SH-SY5Y (cell line): ENCODE results near the gene PLOD2.

Experiments
- GATA2 ChIP-seq: IDR thresholded peaks from 2 replicates; pipeline ENCODE4 v1.6.1; 2011; ENCODE audit warnings: mild to moderate bottlenecking, low read depth, low read length
- GATA3 ChIP-seq: IDR thresholded peaks from 2 replicates; pipeline ENCODE4 v1.6.1; 2011; ENCODE audit warnings: low read depth, mild to moderate bottlenecking, low read length, moderate library complexity

PLOD2 gene

GRCh38 chr3:146160964-146161662, at the start of gene PLOD2:
PLOD2 (minus strand) TSS chr3:146161184; CDS start chr3:146160989, 195 bp downstream.
- TF ChIP-seq GATA2 (no peak), GATA3 (no peak)

GRCh38 chr3:146209371-146209770, 48.4 kb upstream of the PLOD2 start:
- no peak for TF ChIP-seq GATA2
- no peak for TF ChIP-seq GATA3

GRCh38 chr3:146203776-146204175, 42.8 kb upstream of the PLOD2 start:
- TF ChIP-seq GATA2, result no peak
- no peak for TF ChIP-seq GATA3

- TF ChIP-seq GATA2 (no peak), GATA3 (no peak)
These were observed 39.7 kb upstream of the PLOD2 start for GRCh38 chr3:146200461-146201220.

- no peak for TF ChIP-seq GATA2
- no peak for TF ChIP-seq GATA3
These were observed 38.8 kb upstream of the PLOD2 start for GRCh38 chr3:146199762-146200161.

- TF ChIP-seq GATA3, result no peak
- no peak for TF ChIP-seq GATA2
These were observed 35.8 kb upstream of the PLOD2 start for GRCh38 chr3:146196789-146197188.

- no peak for TF ChIP-seq GATA3
- no peak for TF ChIP-seq GATA2
These were observed 34.6 kb upstream of the PLOD2 start for GRCh38 chr3:146195605-146196004.

GRCh38 chr3:146195030-146195429, 34.0 kb upstream of the PLOD2 start:
- TF ChIP-seq GATA3 (no peak), GATA2 (no peak)

GRCh38 chr3:146191051-146191450, 30.1 kb upstream of the PLOD2 start:
- TF ChIP-seq GATA2 (no peak), GATA3 (no peak)

- TF ChIP-seq GATA3, result no peak
- TF ChIP-seq GATA2, result no peak
These were observed 28.7 kb upstream of the PLOD2 start for GRCh38 chr3:146189519-146190173.

GRCh38 chr3:146187334-146187950, 26.5 kb upstream of the PLOD2 start:
- TF ChIP-seq GATA2, result no peak
- TF ChIP-seq GATA3, result no peak

- TF ChIP-seq GATA2, result no peak
- no peak for TF ChIP-seq GATA3
These were observed 23.4 kb upstream of the PLOD2 start for GRCh38 chr3:146184241-146185015.

GRCh38 chr3:146181216-146181615, 20.2 kb upstream of the PLOD2 start:
- TF ChIP-seq GATA2, result no peak
- TF ChIP-seq GATA3, result no peak

- no peak for TF ChIP-seq GATA2
- no peak for TF ChIP-seq GATA3
These were observed 19.4 kb upstream of the PLOD2 start for GRCh38 chr3:146180376-146180775.
